Middle frontal gyrus (tissue), 1 donor: ENCODE results near the gene LRP1B.
"Not testable (repeated sequence)": the region's sequence is repeated elsewhere in the genome, so short reads cannot be mapped to it uniquely, and the experiment has no call there.

ENCODE experiments used
- DNase-seq: peaks from one replicate; pipeline ENCODE4 v3.0.0-alpha.2; 2015; ENCODE audit warnings: low spot score; ENCODE audit errors: extremely low spot score

Gene LRP1B

GRCh38 chr2:140734992-140735391 lies 1395.8 kb downstream of the LRP1B start:
- DNase-seq = no peak

- DNase-seq = no peak
These were observed 1411.8 kb downstream of the LRP1B start for GRCh38 chr2:140718999-140719398.

- DNase-seq = no peak
These were observed 1413.3 kb downstream of the LRP1B start for GRCh38 chr2:140717481-140717880.

GRCh38 chr2:140714586-140714985 lies 1416.2 kb downstream of the LRP1B start:
- no peak for DNase-seq

DNA sequence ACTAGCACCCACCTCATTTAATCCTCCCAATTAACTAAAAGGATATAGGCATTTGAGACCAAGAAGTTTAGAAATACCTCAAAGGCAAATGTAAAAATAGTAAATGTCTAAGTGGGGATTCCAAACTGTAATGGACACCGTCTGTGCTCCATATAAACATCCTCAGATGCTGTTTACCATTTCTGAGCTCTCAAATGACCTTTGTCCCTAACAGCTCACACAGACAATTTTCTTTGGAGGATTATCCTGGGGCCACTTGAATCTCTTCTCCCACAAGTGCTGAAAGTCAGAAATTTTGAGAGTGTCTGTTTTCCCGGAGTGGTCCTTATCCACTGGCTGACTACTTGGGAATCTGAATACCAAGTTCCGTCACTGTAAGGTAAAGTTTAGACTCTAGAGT lies 1418.9 kb downstream of the LRP1B start:
- no peak for DNase-seq

DNA sequence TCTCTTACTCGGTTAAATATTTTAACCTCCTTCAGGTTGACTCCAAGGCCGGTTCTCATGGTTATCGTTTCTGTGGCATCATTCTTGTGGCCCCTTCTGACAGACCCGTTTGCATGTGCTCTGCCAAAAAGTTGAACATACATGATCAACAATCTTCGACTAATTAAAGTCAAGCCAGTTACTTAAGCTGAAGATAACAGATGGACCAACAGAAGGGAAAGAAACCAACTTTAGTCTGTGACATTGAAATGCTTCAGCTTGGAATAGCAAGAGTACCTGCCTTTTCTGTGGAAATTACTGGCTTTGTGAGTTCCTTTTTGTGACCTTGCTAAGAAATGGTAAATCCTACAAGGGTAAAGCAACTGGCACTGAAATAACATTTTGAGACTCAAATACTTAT lies 1429.1 kb downstream of the LRP1B start:
- no peak for DNase-seq

GRCh38 chr2:140698636-140699035 lies 1432.2 kb downstream of the LRP1B start:
- no peak for DNase-seq

GRCh38 chr2:140696449-140696848 lies 1434.4 kb downstream of the LRP1B start:
- no peak for DNase-seq

DNA sequence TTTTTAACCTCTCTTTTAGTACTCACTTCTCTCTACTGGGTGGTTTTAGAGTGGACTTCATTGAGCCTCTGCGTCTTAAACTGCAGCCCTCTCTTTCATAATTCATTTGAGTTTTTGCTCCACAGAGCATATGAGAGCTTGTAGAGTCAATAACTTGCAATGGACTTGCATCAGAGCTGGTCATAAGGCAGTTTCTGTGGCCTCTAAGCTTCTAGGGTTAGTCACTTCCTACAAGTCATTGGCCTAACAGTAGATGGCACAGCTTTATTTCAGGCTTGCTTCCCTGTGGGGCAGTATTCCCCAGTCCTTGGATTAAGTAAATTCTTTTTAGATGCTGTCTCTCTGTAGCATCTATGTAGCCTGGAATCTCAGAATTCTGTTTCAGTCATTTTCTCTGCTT lies 1435.7 kb downstream of the LRP1B start:
- DNase-seq = no peak

DNA sequence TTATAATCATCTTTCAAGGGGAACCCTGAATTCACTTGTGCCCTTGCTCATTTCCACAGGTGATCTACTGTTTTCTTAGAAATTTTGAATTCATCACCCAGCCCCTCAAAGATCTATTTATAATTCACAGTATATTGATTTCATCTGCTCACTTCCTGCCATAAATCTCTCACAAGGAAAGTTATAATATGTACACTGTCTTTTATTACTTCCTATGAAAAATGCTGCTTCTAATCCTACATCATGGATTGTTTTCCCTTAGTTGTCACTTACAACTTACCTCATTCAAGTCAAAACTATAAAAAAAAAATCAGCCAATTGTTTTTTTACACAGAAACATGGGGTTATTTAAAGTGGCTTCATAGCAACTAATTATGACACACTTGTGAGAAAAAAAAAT lies 1443.0 kb downstream of the LRP1B start:
- DNase-seq = no peak

- no peak for DNase-seq
These were observed 1447.2 kb downstream of the LRP1B start for GRCh38 chr2:140683658-140684057.

DNA sequence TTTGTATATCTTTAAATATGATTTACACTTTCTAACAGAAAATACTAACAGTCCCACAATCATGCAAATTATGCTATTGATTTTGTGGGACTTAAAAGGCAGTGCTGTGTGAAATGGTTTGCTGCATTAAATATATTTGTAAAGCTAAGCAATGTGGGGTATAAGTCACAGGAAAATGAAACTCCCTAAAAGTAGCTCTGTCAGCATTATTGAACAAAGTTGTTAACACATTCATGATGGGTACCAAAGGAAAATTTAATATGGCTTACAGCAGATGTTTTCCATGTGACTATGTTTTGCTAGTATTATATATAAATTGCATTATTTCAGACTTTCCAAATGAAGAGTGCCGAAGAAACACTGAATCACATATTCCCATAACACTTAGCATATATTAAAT lies 1450.0 kb downstream of the LRP1B start:
- DNase-seq = no peak

DNA sequence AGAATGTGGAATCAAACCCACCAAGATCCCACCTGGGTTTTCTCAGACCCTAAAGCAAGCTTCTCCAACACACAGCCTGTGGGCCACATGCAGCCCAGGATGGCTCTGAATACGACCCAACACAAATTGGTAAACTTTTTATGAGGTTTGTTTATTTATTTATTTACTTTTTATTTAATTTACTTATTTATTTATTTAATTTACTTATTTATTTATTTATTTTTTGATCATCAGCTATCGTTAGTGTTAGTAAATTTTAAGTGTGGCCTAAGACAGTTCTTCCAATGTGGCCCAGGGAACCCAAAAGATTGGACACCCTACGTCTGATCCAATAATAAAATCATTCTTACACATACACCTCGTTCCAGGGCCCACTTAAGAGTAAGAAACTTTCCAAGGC lies 1451.1 kb downstream of the LRP1B start:
- DNase-seq = no peak

- no peak for DNase-seq
These were observed 1460.9 kb downstream of the LRP1B start for GRCh38 chr2:140669911-140670310.

- no peak for DNase-seq
These were observed 1463.6 kb downstream of the LRP1B start for GRCh38 chr2:140667203-140667602.

DNA sequence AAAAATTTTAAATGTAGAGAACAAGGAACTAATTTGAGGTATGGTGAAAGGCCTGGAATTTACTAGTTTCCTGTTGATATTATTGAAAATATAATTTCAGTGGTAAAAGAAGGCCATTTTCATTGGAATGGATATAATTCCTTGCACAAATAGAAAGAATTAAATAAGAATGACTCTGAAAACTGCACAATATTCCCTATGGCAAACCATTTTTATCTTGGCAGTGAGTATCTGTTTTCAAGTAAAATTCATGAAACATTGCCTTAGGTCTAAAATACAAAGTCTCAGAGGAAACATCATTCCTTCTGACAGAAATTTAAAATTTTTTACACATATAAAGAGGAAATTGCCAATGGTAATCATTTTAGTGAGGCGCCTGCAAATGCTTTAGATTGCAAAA lies 1468.3 kb downstream of the LRP1B start:
- no peak for DNase-seq

DNA sequence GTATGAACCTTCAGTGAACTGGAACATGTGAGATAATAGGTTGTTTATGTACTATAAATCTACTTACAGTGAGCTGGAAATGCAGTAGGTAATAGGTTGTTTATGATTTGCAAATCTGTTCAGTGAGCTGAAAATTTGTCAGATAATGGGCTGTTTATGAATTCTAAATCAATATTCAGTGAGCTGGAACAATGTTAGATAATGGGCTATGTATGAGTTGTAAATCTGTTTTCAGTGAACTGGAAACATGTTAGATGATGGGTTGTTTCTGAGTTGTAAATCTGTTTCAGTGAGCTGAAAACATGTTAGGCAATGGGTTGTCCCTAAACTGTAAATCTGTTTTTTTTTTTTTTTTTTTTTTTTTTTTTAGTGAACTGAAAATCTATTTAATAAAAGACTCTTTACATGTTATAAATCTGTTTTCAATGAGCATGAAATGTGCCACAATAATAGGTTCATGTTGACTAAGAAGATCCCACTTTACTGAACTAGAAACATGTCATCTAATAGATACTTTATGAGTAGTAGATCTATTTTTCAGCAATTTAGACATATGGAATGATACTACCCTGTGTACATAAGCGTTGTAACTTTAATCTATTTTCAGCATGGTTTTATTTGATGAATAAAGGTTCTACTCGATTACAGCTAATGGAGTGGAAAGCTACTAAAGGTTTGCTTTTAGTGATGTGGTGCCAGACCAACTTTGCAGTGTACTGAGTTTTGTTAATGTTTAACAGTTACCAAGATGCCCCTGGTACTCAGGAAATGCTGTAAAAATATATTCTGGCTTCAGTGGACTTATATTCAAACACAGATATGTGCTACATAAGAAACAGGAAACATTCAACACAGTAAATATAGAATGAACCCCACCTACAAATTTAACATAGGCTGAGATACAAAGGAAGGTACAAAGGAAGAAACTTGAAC lies 1471.8 kb downstream of the LRP1B start:
- no peak for DNase-seq

- DNase-seq = no peak
These were observed 1473.2 kb downstream of the LRP1B start for GRCh38 chr2:140657657-140658056.

DNA sequence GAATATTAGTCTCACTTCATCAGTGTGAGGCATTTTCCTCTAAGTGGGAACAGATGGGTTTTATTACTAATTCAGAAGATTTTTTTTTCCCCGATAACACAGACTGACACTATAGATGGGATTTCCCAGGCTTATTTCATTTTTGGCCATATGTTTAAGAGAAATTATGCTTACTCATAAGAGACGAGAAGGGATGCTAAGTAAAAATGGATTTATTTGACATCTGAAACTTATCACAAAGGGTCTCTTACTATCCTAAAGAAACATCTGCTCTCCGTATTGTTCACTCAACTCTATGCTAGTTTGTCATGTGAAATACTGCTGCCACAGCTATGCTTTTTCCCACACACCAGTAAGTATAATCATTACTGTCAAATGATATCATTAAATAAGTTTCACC lies 1476.3 kb downstream of the LRP1B start:
- DNase-seq = no peak

GRCh38 chr2:140650825-140651224 lies 1480.0 kb downstream of the LRP1B start:
- no peak for DNase-seq

GRCh38 chr2:140650134-140650533 lies 1480.7 kb downstream of the LRP1B start:
- DNase-seq = not testable (repeated sequence)

- DNase-seq = no peak
These were observed 1482.4 kb downstream of the LRP1B start for GRCh38 chr2:140648393-140648792.

DNA sequence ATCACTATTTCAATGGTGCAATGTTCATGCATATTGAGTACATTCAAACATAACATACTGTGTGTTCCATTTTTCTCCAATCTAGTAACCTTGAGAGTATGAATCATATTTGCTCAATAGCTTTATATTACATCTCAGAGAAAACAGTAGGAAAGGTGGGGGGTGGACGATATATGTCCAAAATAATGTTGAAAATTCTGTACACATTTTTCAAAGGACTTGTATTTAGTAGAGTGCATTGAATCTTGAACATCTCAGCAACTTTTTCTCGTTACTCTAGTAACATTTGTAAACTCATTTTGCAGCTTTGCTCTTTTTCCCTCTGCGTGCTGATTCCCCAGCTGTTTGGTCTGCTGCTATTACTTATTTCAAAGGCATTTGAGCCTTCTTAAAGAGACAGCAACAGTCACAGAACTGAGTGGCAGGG lies 1487.0 kb downstream of the LRP1B start:
- no peak for DNase-seq
